CD4-positive, alpha-beta T cell treated with Interleukin-4 for 1 hour (primary cell): ENCODE results near the gene MYCN.
"Not testable (repeated sequence)": the region's sequence is repeated elsewhere in the genome, so short reads cannot be mapped to it uniquely, and the experiment has no call there.

Experiments
- DNase-seq, 2 donors: peaks; one replicate each; pipeline ENCODE4 v3.0.0-alpha.2; 2020 to 2022

MYCN gene

DNA sequence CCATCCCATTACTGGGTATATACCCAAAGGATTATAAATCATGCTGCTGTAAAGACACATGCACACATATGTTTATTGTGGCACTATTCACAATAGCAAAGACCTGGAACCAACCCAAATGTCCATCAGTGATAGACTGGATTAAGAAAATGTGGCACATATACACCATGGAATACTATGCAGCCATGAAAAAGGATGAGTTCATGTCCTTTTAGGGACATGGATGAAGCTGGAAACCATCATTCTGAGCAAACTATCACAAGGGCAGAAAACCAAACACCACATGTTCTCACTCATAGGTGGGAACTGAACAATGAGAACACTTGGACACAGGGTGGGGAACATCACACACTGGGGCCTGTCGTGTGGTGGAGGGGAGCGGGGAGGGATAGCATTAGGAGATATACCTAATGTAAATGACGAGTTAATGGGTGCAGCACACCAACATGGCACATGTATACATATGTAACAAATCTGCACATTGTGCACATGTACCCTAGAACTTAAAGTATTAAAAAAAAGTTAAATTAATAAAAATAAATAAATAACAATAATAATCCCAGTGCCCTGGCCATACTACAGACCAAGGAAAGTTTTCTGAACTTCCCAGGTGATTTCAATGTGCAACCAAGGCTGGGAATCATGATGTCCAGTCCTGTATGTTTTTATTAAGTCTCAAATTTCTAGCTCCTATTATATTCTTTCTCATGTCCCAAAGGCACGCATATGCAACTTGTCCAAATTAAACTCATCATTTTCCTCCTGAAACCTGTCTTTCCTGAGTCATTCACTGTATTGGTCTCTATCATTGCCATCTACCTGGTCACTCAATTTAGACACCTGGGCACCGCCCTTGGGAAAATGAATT is 23.0 kb downstream of the MYCN start:
- not testable (repeated sequence) for DNase-seq

DNA sequence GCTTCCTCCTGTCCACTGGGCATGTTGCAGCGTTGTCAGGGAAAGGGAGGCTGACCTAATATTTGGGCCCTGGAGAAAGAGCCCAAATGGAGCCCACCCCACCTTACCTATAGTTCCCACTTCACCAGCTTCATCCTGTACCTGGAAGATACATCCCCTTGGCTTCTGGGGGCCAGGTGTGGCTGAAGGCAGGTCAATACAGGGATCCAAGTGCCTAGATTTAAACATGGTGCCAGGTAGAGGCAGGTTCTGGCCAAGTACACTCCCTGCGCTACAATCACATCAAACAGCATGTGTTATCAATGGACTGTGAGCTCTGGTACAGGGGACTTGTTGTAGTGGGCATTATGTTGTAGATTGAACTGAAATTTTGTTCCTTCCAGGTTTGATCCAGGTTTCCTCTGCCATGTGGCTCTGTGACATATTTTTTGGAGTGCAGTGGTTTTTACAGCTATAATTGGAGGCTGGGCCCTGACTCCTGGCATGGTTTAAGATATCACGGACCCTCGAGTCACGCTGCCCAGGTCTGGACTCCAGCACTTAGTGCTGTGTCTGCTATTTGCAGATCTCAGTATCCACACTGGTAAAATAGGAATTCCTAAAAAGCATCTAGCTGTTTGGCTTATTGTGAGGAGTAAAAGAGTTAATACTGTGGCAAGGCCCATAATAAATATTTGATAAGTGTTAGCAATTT is 23.8 kb downstream of the MYCN start:
- no peak for DNase-seq

DNA sequence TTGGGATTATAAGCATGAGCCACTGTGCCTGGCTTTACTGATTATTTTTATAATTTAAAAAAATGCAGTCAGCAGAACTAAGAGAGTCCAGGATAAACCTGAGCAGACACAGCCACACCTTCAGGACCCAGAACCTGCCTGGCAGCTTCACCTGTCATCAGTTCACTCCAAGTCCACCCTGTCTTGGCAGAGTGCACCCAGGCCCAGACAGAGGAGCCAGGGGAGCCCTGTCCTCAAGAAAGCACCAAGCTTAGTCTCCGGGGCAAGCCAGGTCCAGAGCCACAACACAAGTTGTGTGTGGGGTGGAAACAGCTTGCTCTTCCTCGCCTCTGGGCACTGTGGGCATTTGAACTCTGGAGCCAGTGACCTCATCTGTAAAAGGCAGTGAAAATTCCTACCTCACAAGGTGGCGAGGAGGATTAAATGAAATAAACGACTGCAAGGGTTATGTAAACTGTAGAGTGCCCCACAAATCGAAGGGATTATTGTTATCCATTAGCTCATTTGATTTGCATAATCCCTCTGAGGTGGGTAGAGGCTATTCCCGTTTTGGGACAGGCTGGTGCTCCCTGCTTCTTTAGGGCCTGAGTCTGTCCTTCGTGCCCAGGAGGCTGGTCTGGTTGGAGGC is 24.7 kb downstream of the MYCN start:
- no peak for DNase-seq

DNA sequence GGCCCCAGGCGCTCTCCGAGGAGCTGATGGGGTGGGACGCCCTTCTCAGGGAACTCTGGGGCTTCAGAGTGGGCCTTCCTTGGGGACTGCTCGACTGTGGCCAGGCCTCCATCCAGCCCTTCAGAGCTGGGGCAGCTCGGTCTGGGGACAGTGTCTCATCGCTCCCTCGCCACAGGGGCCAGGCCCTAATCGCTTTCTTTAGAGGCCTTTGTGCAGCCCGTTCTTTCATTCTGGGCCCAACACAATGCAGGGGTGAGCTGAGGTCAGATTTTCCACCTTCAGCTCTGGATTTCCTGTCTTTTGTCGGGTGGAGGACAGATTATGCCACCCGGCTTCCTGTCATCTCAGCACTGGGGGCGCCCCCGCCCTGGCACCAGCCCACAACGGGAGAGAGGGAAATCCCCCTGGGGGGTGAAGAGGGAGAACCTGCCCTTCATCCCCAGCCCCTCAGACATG is 25.2 kb downstream of the MYCN start:
- DNase-seq: peak; percentile 10 to 26

DNA sequence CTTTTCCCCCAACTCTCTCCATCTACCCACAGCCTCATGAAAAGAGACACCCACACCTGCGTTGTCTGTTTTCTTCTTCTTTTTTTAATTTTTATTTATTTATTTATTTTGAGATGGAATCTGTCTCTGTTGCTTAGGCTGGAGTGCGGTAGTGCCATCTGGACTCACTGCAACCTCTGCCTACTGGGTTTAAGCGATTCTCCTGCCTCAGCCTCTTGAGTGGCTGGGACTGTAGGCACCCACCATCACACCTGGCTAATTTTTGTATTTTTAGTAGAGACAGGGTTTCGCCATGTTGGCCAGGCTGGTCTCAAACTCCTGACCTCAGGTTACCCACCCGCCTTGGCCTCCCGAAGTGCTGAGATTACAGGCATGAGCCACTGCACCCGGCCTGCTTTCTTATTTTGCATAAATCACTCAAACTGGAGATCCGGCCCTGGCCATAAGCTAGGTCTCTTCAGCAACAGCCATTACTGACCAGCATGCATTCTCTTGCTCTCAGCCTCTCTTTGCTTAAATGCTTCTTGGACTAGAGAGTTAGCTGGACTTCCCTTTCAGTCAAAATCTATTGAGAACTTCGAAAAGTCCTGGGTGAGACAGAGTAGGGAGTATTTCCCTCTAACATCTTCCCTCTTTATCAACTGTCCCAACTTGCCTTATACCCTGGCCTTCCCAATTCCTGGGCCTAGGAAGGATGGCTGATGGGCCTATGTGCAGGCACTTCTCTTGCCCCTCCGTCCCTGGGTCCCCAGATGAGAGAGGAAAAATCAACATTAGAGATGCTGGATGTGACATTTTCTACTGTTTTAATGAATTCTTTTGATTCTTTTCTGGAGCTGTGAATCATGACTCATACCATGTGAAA is 27.3 kb downstream of the MYCN start:
- DNase-seq: no peak

DNA sequence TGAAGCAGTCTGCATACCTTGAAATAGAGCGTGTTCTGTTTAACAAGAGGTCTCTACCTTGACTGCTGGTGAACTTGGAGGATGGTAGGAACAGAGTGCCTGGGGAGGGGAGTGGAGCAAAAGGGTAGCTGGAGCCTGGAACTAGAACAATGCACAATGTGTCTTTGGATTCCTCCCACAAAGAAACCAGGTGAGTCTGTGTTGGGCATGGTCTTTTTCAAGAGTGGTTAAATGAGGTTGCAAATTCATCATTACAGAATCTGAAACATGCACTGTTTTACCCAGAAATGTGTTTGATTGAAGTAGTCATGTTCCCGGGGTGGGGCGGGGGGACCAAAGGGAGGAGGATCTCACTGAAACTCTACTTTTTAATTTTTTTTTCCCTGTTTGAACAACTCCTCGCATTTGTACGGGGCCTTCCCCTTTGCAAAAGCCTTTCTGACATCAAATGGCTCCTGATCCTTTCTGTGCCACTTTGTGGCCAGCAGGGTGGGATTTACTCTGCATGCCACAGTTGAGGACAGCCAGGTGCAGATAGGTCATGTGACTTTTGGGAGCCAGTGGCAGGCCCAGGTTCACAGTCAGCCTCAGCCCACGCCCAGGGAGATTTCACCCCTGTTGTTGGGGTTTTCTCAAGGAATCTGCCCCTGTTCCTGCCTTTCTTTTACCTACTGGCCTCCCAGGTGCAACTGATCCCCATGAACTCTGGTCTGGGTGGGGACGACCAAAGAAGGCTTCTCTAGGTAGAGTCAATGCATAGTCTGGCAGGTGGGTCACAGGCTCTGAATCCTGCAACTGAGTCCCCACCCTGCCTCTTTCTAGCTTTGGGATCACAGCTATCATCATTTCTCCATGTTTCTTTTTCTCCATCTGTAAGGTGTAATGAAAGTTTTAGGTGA is 28.2 kb downstream of the MYCN start:
- DNase-seq: no peak

DNA sequence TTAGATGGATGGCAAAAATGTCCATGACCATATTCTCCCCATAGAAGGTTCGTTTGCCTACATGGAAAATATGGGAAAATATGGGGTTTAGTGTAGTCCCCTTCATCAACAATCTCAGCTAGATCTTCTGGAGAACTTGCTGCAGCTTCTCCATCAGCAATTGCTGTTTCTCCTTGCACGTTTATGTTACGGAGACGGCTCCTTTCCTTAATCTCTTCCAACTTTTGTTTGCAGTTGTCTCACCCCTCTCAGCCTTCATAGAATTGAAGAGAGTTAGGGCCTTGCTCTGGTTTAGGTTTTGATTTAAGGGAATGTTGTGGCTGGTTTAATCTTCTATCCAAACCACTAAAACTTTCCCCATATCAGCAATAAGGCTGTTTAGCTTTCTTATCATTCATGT is 28.9 kb downstream of the MYCN start:
- no peak for DNase-seq

DNA sequence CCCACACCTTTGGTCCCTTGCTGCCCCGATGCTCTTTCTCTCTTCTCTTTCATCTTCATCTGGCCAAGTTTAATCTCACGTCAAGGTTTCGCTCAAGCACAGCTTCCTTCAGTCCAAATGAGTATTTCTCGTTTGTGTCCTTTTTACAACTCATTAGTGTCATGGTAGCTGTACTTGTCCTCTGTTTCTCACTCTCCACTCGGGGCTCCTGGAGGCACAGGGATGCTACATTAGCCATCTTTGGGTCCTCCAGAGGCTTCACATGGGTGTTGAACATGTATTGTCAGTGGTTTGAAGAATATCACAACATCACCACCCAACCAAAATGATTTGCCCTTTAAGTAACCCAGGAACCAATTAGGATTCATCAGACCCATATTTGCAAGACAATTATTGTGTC is 30.4 kb downstream of the MYCN start:
- no peak for DNase-seq

DNA sequence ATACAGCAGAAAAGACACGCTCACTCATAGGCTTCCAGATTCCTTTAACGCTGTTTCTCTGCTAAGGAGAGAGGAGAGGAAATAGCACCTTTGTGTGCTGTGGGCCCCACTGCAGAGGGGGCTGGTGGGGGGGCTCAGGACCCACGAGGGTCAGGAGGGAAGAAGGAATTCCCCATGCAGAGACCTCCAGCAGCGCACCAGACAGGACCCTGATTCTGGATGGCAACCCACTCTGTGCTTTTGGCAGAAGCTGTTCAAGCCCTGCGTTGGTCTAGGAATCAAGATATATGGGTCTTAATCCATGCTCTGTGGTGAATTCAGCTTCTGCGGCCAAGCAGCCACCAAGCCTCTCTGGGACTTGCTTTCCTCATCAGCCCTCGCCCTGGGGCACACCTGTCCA is 31.0 kb downstream of the MYCN start:
- no peak for DNase-seq

DNA sequence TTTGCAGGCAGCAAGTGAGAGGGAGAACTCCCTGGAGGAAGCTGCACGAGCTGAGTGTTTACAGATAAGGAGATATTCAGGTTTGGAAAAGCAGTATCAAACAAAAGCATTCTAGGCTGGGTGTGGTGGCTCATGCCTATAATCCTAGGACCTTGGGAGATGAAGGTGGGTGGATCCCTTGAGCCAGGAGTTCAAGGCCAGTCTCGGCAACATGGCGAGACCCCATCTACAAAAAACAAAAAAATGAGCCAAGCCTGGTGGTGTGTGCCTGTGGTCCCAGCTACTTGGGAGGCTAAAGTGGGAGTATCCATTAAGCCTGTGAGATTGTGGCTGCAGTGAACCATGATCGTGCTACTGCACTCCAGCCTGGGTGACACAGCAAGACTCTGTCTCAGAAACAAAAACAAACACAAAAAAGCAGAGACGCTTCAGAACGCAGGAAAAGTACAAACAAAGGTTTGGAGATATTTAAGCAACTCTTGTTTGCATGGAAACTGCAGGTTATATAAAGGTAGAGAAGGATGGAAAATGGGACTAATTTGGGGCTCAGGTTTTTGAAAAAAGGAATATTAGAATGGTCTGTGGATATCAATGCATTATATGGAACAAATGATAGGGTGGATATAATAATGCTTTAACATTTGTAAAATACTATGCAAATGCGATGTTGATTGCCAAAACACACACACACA is 31.6 kb downstream of the MYCN start:
- DNase-seq: no peak

DNA sequence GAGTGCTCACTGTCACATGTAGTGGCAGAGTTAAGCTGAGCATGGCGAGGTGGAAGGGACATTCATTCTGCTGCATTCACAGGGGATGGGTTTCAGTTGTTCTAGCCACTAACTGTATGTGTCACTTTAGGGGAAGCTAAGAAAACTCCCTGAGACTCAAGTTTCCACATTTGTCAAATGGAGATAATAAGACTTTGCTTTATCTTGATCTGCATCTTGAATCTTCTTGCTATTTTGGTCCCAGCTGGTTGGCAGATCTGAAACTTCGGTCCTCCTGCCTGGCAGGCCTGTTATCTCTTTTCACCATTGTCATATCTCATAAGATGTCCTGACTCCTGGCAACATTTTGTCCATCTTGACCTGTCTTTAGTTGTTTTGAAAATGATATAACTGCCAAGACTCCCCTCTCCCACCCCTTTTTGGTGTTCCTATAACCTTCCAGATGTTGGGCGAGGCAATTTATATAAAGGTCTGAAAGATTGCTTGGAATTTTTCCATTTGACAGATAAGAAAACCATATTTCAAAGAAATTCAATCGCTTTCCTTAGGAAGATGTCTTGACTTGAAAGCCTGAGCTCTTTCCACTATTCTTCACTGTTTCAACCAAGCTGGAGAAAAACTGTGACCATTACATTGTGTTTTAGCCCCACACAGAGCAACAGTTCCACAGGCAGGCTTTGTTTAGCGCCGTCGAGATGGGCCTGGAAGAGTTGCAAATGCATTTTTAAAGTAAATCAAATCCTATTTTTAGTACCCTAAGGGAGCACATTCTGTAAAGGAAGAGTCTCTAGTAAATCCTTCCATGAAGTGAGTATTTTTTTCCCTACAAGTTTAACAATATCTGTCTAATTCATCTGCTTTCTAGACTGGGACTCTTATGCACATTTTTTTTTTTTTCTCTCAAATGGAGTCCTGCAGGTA is 33.4 kb downstream of the MYCN start:
- DNase-seq: no peak

DNA sequence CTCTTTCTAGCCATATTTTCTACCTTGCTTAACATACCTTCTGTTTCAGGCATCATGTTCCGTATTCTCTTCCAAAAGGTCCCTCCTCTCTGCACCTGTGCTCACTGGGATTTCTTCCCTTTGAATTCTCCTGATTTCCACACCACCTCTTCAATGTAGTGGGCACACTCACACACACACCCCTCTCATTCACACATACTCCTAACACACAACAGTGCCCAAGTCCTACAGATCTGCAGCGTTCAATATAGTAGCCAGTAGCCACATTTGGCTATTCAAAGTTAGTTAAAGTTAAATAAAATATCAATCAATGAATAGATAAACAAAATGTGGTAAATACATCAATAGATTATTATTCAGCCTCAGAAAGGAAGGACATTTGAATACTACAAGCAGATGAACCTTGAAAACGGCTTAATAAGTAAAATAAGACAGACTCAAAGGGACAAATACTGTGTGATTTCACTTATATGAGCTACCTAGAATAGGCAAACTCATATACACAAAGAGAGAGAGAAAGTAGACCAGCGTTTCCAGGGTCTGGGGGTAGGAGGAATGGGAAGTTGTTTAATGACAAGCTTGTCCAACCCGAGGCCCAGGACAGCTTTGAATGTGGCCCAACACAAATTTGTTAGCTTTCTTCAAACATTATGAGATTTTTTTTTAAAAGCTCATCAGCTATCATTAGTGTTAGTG is 34.4 kb downstream of the MYCN start:
- DNase-seq: no peak

DNA sequence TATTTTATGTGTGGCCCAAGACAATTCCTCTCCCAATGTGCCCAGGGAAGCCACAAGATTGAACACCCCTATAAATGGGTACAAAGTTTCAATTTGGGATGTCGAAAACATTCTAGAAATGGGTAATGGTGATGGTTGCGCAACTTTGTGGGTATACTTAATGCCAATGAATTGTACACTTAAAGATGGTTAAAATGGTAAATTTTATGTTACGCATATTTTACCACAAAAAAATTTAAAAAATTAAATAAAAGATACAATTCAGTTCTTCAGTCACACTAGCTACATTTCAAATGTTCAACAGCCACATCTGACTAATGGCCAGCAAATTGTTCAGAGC is 34.9 kb downstream of the MYCN start:
- DNase-seq: no peak

DNA sequence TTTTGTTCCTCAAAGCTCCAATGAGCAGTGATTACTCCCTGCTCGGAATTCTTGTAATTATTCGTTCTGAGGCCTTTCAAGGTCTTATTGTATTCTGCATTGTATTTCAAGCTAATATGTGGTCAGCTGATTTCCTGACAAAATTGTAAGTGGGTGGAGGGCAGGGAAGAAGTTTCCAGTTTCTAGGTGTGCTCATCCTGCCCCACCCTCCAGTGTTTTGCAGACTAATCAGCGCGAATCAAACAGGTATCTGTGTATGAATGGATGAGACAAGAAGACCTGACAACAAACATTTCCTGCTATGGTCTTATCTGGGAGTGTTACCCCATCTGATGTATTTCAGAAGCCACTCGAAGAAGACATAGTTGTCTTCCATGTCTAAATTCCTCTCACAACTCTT is 35.3 kb downstream of the MYCN start:
- no peak for DNase-seq

DNA sequence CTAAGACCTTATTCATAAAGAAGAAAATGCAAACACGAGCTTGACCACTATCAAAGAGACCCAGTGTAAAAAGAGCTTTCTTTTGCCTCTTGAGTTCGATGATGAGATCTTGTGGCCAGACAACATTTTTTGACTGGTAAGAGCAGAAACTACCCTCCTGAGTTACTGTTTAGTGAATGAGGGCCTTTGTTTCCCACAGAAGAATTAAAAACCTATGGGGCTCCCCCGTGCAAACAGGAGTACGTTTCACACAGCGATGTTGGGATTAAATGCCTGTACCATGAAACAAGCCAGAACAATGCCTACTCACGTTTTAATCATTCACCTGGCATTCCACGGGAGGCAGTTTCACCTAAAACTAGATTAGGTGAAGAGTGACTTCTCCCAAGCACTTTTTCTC is 36.0 kb downstream of the MYCN start:
- DNase-seq: no peak

DNA sequence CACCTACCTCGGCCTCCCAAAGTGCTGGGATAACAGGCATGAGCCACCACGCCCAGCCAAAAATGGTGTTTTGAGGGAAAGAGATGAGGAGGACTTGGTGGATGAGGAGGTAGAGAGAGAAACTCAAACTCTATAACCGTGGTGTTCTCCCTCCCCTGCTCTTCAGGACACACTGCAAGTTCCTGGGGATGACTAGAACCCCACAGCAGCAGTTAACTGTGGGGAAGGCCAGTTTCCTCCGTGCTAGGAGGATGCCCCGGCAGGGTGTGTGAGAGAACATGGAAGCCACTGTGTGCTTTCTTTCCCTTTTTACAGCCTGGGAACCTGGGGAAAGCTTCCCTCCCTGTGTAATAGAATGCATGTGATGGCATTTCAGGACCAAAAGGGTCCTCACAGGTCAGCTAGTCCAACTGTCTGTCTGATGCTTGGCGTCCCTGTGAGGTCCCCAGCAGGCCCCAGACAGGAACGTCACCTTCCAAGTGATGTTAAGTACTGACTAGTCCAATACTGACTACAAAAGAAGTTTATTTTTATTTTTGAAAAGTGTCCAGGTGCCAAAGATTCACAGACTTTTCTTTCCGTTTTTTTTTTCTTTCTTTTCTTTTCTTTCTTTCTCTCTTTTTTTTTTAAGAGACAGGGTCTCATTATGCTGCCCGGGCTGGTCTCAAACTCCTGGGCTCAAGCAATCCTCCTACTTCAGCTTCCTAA is 38.9 kb downstream of the MYCN start:
- no peak for DNase-seq

DNA sequence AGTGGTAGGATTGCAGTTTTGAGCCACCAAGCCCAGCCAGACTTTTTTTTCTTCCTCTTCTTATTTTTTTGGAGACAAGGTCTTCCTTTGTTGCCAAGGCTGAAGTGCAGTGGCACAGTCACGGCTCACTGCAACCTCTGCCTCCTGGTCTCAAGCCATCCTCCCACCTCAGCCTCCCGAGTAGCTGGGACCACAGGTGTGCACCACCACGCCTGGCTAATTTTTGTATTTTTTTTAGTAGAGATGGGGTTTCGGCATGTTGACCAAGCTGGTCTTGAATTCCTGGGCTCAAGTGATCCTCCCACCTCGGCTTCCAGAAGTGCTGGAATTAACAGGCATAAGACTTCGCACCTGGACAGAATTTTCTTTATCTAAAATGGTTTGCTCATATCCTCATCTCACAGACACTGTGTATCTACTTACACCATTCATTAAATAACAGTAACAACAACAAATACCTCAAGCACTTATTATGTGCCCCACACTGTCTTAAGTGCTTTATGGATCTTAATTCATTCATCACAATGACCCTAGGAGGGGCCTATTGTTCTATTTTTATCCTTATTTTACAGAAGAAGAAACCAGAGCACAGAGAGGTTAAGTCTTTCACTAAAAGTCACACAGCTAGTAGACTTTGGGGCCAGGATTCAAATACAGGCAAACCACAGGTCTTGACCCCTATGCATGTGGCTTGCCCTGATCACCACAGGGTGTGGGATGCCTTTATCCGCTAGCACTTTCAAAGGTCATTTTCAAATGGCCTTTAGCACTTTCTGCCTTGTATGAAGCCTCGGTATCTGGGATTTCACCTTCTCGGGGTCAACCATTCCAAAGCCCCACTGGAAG is 39.6 kb downstream of the MYCN start:
- DNase-seq: no peak

DNA sequence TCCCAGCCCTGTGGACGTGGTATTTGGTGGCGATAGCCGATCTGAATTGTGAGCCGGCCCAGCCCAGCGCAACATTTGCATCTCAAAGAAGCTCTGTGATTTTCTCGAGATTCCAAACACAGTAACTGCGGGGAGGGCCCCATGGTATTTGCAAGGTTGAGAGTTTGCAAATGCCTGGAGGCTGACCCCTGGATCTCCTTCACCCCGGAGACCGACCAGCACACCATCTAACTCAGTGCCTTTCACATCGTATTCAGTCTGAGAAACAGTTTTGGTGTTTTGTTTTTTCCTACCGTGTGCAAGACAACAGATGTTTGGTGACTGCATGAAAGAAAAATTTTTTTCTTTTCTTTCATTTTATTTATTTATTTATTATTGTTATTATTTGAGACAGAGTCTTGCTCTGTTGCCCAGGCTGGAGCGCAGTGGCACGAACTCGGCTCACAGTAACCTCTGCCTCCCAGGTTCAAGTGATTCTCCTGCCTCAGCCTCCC is 40.3 kb downstream of the MYCN start:
- no peak for DNase-seq
